Posterior vena cava (tissue), 2 donors: Measurements from ENCODE around the gene HSPA12B. TPM values are rescaled to one million over a fixed set of nuclear protein-coding genes. Genes with fewer than 3 reads are reported as not detected.
A peak's percentile ranks its signal among the peaks of the same experiment; 100 is the strongest.

Source experiments
- DNase-seq: peaks from one replicate; pipeline ENCODE4 v3.0.0-alpha.2; 2020; ENCODE audit warnings: low spot score
- intact Hi-C, 2 donors: fragments of 100-400 bp; cut with DNase I; formaldehyde crosslinking; loops; one replicate each; pipeline versions ENCODE4 v1.14.1 to v1.14.2; 2022 to 2023
- total RNA-seq, 2 donors: library from RNA; stranded (reverse); fragmentation: NEBNext Ultra II Directional; extraction: Animal tissue kit (Norgen Biotek cat#: 25700); gene quantifications; one replicate each; pipeline ENCODE4 v1.2.1, GENCODE V29; 2021
- donor health status: DM: yes; HTN: yes; CAD: no.
- donor health status: DM: yes; HTN: yes; CAD: no.

Gene HSPA12B
- total RNA-seq, 2 donors from 2014 or later: 18.0 to 18.5 TPM

GRCh38 chr20:3741836-3742458, 9.5 kb downstream of the HSPA12B start:
- intact Hi-C loops: no loop called here

GRCh38 chr20:3743251-3743650, 10.8 kb downstream of the HSPA12B start:
- DNase-seq: no peak
- intact Hi-C loops: no loop called here

More at GRCh38 chr20:3741836-3742458, 9.5 kb downstream of the HSPA12B start:
- no peak for DNase-seq

GRCh38 chr20:3744037-3744436, 11.6 kb downstream of the HSPA12B start:
- DNase-seq: no peak
- intact Hi-C loops: no loop called here

GRCh38 chr20:3744806-3745685, 12.6 kb downstream of the HSPA12B start:
- intact Hi-C loops: no loop called here

GRCh38 chr20:3745686-3746173, 13.2 kb downstream of the HSPA12B start:
- intact Hi-C loops: no loop called here
- no peak for DNase-seq

More at GRCh38 chr20:3744806-3745685, 12.6 kb downstream of the HSPA12B start:
- peak; percentile 93 for DNase-seq

GRCh38 chr20:3747471-3747870, 15.0 kb downstream of the HSPA12B start:
- no peak for DNase-seq
- intact Hi-C loops: no loop called here

- no peak for DNase-seq
- intact Hi-C loops: no loop called here
Observed at GRCh38 chr20:3748073-3748472, 15.6 kb downstream of the HSPA12B start.

GRCh38 chr20:3749087-3749688, 16.7 kb downstream of the HSPA12B start:
- intact Hi-C loops: no loop called here
- DNase-seq: no peak

- DNase-seq: no peak
- intact Hi-C loops: loop anchor here in 1 of 2 donors (2.0 kb wide), 1 partner anchor 73 kb away; no protein-coding TSS in a partner anchor
Observed at GRCh38 chr20:3749689-3750531, 17.4 kb downstream of the HSPA12B start.

GRCh38 chr20:3751305-3751674, 18.8 kb downstream of the HSPA12B start:
- DNase-seq: no peak
- intact Hi-C loops: loop anchor here in 1 of 2 donors (2.0 kb wide), 1 partner anchor 74 kb away; no protein-coding TSS in a partner anchor

GRCh38 chr20:3751675-3752385, 19.3 kb downstream of the HSPA12B start:
- intact Hi-C loops: loop anchor here in 1 of 2 donors (2.0 kb wide), 1 partner anchor 75 kb away; no protein-coding TSS in a partner anchor
- DNase-seq: peak; percentile 87

GRCh38 chr20:3752386-3752759, 19.9 kb downstream of the HSPA12B start:
- intact Hi-C loops: no loop called here
- DNase-seq: no peak

GRCh38 chr20:3753098-3753497, 20.6 kb downstream of the HSPA12B start:
- intact Hi-C loops: no loop called here
- no peak for DNase-seq

GRCh38 chr20:3753501-3754275, 21.2 kb downstream of the HSPA12B start:
- intact Hi-C loops: no loop called here
- no peak for DNase-seq

GRCh38 chr20:3754276-3754630, 21.8 kb downstream of the HSPA12B start:
- DNase-seq: no peak
- intact Hi-C loops: no loop called here

GRCh38 chr20:3755269-3755668, 22.8 kb downstream of the HSPA12B start:
- peak; percentile 79 for DNase-seq
- intact Hi-C loops: no loop called here

GRCh38 chr20:3755814-3756480, 23.5 kb downstream of the HSPA12B start:
- intact Hi-C loops: no loop called here
- peak; percentile 58 for DNase-seq
